GM19438 (cell line): Measurements from ENCODE around the gene PCDHA9.
"Not testable (repeated sequence)": the region's sequence is repeated elsewhere in the genome, so short reads cannot be mapped to it uniquely, and the experiment has no call there.

Experiments
- ATAC-seq: cut with Tn5 transposase; IDR thresholded peaks from one replicate; pipeline ENCODE4 v1.9.1; 2021; ENCODE audit warnings: low read depth; ENCODE audit not compliant: unreplicated experiment

The PCDHA9 gene

GRCh38 chr5:140876541-140877261 is 28.5 kb downstream of the PCDHA9 start:
- not testable (repeated sequence) for ATAC-seq

GRCh38 chr5:140877262-140877581 is 29.0 kb downstream of the PCDHA9 start:
- no peak for ATAC-seq

GRCh38 chr5:140881889-140882590 is 33.9 kb downstream of the PCDHA9 start, which contains the start of gene PCDHA13:
Gene PCDHA13 (plus strand): TSS chr5:140882124. CDS start chr5:140882269, 145 bp downstream.
- no peak for ATAC-seq

- no peak for ATAC-seq
Measured at GRCh38 chr5:140882591-140882899, 34.4 kb downstream of the PCDHA9 start.

GRCh38 chr5:140883373-140883772 is 35.2 kb downstream of the PCDHA9 start:
- no peak for ATAC-seq

- no peak for ATAC-seq
Measured at GRCh38 chr5:140883927-140884697, 35.9 kb downstream of the PCDHA9 start.
